VCaP (cell line): ENCODE data around the gene SLC8A1.

Experiments
- H3K27ac ChIP-seq: fragments of 450-650 bp; 2 replicates; pipeline ENCODE4 v1.5.1; 2017
- TF ChIP-seq, protein P1 (sequence below): fragments of 450-650 bp; conservative IDR thresholded peaks from 2 replicates; pipeline ENCODE4 v1.5.1; 2017; ENCODE audit warnings: mild to moderate bottlenecking, moderate library complexity

Gene SLC8A1

DNA sequence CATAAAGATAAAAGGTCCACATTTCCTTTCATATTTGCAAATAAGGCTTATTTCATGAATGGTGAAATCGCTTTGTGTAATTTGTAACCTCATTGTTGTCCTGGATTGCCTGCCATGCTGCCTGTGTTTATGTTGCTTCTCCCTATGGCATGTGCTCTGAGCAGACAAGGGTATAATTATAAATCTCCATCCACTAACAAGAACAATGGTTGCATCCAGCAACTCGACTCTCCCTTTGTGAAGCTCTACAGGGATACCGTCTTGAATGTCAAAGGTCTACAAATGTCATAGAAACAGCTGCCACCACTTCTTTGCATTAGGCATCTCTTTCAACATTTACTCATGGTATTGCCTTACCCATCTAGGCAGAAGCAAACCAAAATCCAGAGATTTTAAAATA is 209.6 kb downstream of the SLC8A1 start:
- H3K27ac ChIP-seq: no peak overlapping the region
- TF ChIP-seq, protein P1, sequence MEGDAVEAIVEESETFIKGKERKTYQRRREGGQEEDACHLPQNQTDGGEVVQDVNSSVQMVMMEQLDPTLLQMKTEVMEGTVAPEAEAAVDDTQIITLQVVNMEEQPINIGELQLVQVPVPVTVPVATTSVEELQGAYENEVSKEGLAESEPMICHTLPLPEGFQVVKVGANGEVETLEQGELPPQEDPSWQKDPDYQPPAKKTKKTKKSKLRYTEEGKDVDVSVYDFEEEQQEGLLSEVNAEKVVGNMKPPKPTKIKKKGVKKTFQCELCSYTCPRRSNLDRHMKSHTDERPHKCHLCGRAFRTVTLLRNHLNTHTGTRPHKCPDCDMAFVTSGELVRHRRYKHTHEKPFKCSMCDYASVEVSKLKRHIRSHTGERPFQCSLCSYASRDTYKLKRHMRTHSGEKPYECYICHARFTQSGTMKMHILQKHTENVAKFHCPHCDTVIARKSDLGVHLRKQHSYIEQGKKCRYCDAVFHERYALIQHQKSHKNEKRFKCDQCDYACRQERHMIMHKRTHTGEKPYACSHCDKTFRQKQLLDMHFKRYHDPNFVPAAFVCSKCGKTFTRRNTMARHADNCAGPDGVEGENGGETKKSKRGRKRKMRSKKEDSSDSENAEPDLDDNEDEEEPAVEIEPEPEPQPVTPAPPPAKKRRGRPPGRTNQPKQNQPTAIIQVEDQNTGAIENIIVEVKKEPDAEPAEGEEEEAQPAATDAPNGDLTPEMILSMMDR: no peak

DNA sequence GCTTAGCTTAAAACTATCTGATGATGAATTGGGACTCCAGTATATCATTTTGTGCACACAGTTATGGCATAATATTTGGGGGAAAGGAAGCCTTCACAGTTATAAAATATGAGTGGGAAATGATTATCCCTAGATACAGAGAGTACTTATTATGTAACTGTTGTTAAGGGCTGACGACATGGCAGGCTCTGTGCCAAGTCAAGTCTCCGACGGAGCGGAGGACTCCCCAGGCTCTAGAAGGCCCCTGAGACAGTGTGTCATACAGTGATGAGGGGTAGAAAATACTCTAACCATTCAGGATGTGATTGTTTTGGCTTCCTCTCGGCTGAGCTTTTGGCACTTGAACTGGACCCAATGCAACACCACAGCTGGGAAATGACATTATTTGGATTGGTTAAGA is 211.8 kb downstream of the SLC8A1 start:
- TF ChIP-seq, protein P1: no peak
- no peak overlapping the region for H3K27ac ChIP-seq

DNA sequence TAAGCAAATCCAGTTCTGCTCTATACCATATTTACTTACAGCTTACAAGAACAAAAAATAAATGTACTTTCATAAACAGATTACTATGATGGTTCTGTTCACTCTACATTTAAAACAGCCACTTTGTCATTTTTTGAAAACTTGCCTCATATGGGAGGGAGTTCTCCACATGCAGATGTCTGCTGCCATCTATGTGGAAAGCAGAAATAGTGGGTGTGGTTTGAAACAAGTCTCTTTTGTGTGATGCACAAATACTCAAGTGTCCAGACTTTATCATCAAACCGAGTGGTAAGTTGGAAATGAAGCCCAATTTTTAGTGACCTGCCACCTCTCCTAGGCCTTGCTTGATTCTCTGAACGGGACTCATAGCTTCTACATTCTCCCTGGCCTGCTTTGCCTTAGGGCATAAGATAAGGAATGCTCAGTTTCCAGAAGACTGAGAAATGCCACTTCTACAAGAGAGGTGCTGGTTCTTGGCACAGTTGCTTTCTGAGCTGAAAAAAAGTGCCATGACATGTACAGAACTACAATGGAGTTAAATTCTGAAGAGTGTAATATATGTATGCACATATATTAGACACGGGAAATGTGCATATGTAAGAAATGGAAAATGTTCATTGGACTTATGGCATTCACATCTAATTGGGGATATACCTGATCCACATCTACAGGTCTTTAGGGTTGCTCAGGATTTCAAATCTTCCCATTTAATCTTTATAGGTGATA is 221.0 kb downstream of the SLC8A1 start:
- TF ChIP-seq, protein P1: no peak
- H3K27ac ChIP-seq: no peak overlapping the region

DNA sequence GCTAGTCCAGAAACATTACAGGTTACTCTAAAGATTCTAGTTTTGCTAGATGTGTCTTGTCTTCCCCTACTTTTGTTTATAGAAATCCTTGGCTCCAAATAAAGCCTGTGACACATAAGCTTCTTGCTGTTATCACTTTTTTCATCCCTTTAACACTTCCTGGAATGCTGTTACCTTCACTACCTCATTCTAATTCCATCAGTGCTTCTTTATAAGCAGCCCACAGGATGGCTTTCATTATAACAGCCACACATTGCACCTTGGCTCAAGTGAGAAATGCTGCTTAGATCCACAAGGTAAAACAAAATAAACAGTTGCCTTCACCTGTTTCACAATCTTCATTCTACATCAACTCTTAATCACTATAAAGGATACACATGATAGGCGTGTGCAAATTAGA is 221.7 kb downstream of the SLC8A1 start:
- TF ChIP-seq, protein P1: no peak

DNA sequence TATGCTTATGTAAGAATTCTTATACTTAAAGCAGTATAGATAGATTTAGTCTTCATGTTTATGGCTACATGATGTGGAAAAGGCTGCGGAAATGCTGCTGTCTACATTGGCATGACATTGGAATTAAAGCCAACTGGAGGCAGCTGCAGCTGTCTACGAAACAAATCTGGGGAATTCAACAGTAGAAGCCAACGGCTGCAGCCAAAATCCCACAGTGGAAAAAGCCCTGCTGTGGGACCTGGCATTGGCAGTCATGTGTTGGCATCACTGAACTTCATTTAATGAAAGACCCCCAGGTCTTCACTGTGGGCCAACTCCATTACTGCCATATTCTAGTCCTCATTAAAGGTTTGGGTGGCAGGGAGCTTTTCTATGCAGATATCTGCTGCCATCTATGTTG is 223.6 kb downstream of the SLC8A1 start:
- TF ChIP-seq, protein P1: no peak
- H3K27ac ChIP-seq: no peak overlapping the region

More for the DNA sequence above, 221.7 kb downstream of the SLC8A1 start:
- H3K27ac ChIP-seq: no peak overlapping the region

DNA sequence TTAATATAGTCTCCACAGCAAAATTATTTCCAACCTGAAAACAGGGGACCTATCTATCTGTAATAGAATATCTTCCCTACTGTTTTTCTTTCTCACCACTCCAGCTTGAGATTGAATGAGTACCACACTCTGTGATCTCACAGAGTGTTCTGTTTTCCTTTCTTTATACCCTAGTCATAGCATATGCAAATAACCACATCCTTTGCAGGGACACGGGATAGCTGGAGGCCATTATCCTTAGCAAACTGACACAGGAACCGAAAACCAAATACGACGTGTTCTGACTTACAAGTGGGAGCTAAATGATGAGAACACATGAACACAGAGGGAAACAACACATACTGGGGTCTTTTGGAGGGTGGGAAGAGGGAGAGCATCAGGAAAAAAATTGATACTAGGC is 224.7 kb downstream of the SLC8A1 start:
- TF ChIP-seq, protein P1: no peak
- no peak overlapping the region for H3K27ac ChIP-seq

DNA sequence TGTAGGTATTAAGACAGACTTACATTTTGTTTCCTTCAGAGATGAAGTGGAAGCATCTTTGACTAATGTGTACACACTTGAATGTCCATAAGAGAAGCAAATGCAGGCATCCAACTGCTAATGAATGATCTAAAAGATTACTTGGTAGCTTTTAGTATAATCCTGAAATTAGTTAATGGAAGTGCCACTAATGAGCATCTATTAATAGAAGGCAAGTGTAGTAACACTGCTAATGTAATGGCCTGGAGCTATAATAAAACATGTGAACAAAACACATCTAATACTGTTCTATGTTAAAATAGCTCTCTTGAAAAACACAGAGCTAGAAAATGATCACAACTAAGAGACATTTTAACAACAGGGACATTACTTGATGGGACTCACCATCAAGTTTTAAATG is 225.3 kb downstream of the SLC8A1 start:
- TF ChIP-seq, protein P1: no peak
- H3K27ac ChIP-seq: no peak overlapping the region
